Adrenal gland (tissue), 12 donors: Measurements from ENCODE around the gene CARD19. TPM values are rescaled to one million over a fixed set of nuclear protein-coding genes. Genes with fewer than 3 reads are reported as not detected.

Source experiments
- DNase-seq, 7 donors: peaks; one replicate each; pipeline ENCODE4 v3.0.0-alpha.2; 2019 to 2020
- H3K27ac ChIP-seq, 5 donors: fragments of 200-600 bp; sonication (generic) in 4 of 5; 1 replicate in 3 of 5; 2 replicates in 2 of 5; pipeline versions ENCODE4 v1.5.1 to v1.8.0; 2016 to 2020; ENCODE audit warnings: mild to moderate bottlenecking in 1 of 5
- H3K27me3 ChIP-seq: fragments of 200-600 bp; 2 replicates; pipeline ENCODE4 v1.8.0; 2021
- H3K36me3 ChIP-seq, 2 donors: fragments of 200-600 bp; replicated peaks in 1 of 2; 1 replicate in 1 of 2; 2 replicates in 1 of 2; pipeline versions ENCODE4 v1.5.1 to v1.8.0; 2018 to 2022
- H3K4me1 ChIP-seq, 2 donors: fragments of 200-600 bp; replicated peaks in 1 of 2; 1 replicate in 1 of 2; 2 replicates in 1 of 2; pipeline versions ENCODE4 v1.5.1 to v1.8.0; 2018 to 2021
- H3K4me3 ChIP-seq, 4 donors: fragments of 200-600 bp; sonication (generic) in 3 of 4; one replicate each; pipeline ENCODE4 v1.5.1; 2016 to 2018
- H3K9me3 ChIP-seq, 3 donors: fragments of 200-600 bp; sonication (generic) in 1 of 3; replicated peaks in 1 of 3; 1 replicate in 2 of 3; 2 replicates in 1 of 3; pipeline versions ENCODE4 v1.5.1 to v1.8.0; 2016 to 2021
- POLR2A ChIP-seq, 2 donors: fragments of 450-650 bp; IDR thresholded peaks; one replicate each; pipeline ENCODE4 v1.6.1; 2017; ENCODE audit warnings: antibody characterized with exemption in 2 of 2, mild to moderate bottlenecking in 2 of 2, moderate library complexity in 1 of 2
- WGBS, 4 donors: extraction: QIAGEN DNeasy Blood & Tissue Kit in 2 of 4; methylation state at CpG; one replicate each; pipeline versions ENCODE4 v1.1.5 to v1.1.7; 2013 to 2017; 5-methylcytosine and 5-hydroxymethylcytosine counted together
- intact Hi-C, 2 donors: fragments of 100-400 bp; cut with DNase I; formaldehyde crosslinking; loops; one replicate each; pipeline versions ENCODE4 v1.14.1 to v1.15.0; 2022 to 2023
- polyA plus RNA-seq, 3 donors: library from polyadenylated mRNA; stranded (reverse); fragments of 200-250 nt in 2 of 3; fragments of 350-450 nt in 1 of 3; fragmentation: Illumina TruSeq in 1 of 3; extraction: RNeasy Lipid Tissue Mini Kit (QIAGEN cat#74804) in 1 of 3; gene quantifications; one replicate each; pipeline ENCODE4 v1.2.3, GENCODE V29; 2013 to 2014
- total RNA-seq, 9 donors: library from RNA; depleted of rRNA in 4 of 9; stranded (reverse); fragments of >200 nt in 4 of 9; fragments of 120-200 nt in 1 of 9; fragmentation: NEBNext Ultra II Directional in 1 of 9; extraction: Animal tissue kit (Norgen Biotek cat#: 25700) in 1 of 9; gene quantifications; one replicate each; pipeline versions ENCODE4 v1.1.0 to v1.2.4, GENCODE V29; 2013 to 2023
- TF ChIP-seq, protein P1 (sequence below), 6 experiments: fragments of 450-650 bp in 4 of 6; fragments of 200-600 bp in 2 of 6; sonication (generic) in 1 of 6; IDR thresholded peaks; 1 replicate in 5 of 6; 2 replicates in 1 of 6; pipeline versions ENCODE4 v1.5.1 to v1.8.0; 2016 to 2021; ENCODE audit warnings: antibody characterized with exemption in 6 of 6, mild to moderate bottlenecking in 2 of 6, moderate library complexity in 1 of 6
- donor health status: healthy with polysubstance abuse.
- donor health status: Bipolar disorder and iron deficiency.
- donor health status: DM: yes; HTN: yes; CAD: no.
- donor health status: DM: no; HTN: no; CAD: no.
- donor health status: DM: no; HTN: no; CAD: no.
- donor health status: DM: yes; HTN: yes; CAD: no.

CARD19 gene
- total and polyA plus RNA-seq, 12 donors, result 10.7 to 75.0 (median 41.3) TPM

DNA sequence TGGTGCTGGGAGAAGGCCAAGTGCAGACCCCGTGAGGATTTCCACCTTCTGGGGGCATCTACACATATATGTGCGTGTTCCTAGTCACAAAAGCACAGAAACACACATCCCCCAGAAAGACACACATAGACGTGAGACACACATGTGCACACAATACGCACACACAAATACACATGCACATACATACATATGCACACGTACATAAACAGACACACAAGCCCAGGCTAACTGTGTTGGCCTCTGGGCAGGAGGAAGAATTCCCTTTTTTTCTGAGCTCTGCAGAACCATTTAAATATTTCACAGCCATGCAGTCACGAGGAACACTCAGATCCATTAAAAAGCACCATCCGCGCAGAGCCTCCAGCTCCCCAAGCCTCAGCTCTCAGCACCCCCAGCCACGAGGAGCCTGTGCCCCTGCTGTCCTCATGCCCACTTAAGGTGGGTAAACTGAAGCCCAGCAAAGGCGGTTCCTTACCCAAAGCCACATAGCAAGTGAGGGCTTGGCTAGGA lies 32.8 kb downstream of the CARD19 start:
- TF ChIP-seq, protein P1, sequence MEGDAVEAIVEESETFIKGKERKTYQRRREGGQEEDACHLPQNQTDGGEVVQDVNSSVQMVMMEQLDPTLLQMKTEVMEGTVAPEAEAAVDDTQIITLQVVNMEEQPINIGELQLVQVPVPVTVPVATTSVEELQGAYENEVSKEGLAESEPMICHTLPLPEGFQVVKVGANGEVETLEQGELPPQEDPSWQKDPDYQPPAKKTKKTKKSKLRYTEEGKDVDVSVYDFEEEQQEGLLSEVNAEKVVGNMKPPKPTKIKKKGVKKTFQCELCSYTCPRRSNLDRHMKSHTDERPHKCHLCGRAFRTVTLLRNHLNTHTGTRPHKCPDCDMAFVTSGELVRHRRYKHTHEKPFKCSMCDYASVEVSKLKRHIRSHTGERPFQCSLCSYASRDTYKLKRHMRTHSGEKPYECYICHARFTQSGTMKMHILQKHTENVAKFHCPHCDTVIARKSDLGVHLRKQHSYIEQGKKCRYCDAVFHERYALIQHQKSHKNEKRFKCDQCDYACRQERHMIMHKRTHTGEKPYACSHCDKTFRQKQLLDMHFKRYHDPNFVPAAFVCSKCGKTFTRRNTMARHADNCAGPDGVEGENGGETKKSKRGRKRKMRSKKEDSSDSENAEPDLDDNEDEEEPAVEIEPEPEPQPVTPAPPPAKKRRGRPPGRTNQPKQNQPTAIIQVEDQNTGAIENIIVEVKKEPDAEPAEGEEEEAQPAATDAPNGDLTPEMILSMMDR (IDR thresholded peaks at IDR 0.05), result no peak
- no peak for TF ChIP-seq POLR2A (IDR thresholded peaks at IDR 0.05)
- H3K4me1 ChIP-seq, result peaks cover 57 to 78% of the 10 kb centered on the region in 2 donors
- 61 to 86% (median 82%) methylated on average over 6 to 10 of the region's 10 CpGs for WGBS, 4 donors
- DNase-seq, result peak in 1 of 7 donors; percentile 10
- H3K9me3 ChIP-seq, result no peaks in the 10 kb centered on the region
- peak overlapping the region; percentile 18 to 99 (median 97) for H3K27ac ChIP-seq
- H3K4me3 ChIP-seq, result no peak overlapping the region
- intact Hi-C loops, result no loop called here
- H3K27me3 ChIP-seq, result no peaks in the 10 kb centered on the region
- peaks cover 0 to 26% of the 10 kb centered on the region in 2 donors for H3K36me3 ChIP-seq

DNA sequence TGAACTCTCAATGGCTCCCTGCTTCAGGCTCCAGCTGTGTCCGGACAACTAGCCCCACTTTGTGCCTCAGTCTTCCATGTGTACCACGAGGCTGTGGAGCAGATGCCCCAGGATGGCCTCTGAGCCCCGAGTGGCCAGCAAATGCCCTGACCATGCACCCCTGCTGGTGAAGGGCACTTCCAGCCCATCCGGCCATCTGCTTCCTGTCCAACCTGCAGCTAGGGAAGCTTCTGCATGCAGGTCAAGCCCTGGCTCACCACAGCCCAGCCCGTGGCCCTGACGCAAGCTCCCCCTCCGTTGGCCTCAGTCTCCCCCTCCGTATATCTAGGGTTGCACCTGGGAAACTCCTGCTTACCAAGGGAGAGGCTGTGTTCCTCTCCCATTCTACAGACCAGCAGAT lies 33.3 kb downstream of the CARD19 start:
- Histone ChIP-seq H3K4me1 (peaks cover 57 to 78% of the 10 kb centered on the region in 2 donors), H3K9me3 (no peaks in the 10 kb centered on the region), H3K27me3 (no peaks in the 10 kb centered on the region), H3K4me3 (no peak overlapping the region), H3K27ac (peak overlapping the region; percentile 18 to 99 (median 97)), H3K36me3 (peaks cover 0 to 21% of the 10 kb centered on the region in 2 donors)
- peak in 5 of 7 donors; percentile 57 to 82 (median 66) for DNase-seq
- TF ChIP-seq, protein P1 (IDR thresholded peaks at IDR 0.05), result no peak
- intact Hi-C loops, result no loop called here
- WGBS, 4 donors, result 27 to 53% (median 37%) methylated on average over 5 to 8 of the region's 8 CpGs

DNA sequence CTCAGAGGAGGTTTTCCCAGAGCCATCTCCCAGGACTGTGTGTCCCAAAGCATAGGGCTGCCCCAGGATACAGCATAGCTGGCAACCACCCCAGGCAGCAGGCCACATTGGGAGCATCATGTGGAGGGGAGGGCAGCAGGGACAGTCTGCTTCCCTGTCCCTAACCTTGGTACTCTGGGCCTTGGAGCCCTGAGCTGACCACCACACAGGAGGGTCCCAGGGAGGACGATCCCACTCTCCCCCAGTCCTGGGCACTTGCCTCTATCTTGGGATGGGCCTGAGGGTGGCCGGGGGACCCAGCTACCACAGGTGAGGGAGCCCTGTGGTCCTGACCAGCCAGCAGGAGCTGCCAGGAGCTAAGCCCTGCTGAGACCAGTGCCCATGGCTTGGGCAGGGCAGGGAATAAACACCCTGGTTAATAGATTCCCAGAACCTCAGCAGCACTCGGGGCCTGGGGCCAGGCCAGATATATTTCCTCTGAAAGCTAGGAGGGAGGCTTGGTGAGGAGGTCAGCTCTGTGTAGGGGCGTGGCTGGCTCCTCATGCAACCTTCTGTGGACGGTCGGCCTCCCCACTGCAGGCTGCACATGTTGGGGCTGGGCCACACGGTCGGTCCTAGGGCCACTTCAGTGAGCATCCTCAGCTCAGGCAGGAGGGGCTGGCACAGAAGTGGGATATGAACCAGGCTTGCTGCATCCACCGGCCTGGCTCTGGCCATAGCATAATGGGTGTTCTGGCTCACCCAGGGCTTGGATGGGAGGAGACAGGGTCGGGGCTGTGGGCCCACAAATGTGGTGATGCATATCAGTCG lies 33.9 kb downstream of the CARD19 start:
- DNase-seq, result peak in 6 of 7 donors; percentile 43 to 77 (median 68)
- Histone ChIP-seq H3K27me3 (no peaks in the 10 kb centered on the region), H3K4me1 (peaks cover 62 to 85% of the 10 kb centered on the region in 2 donors), H3K27ac (peak overlapping the region; percentile 18 to 99 (median 97)), H3K36me3 (peaks cover 0 to 14% of the 10 kb centered on the region in 2 donors), H3K4me3 (no peak overlapping the region), H3K9me3 (no peaks in the 10 kb centered on the region)
- intact Hi-C loops, result no loop called here
- 47 to 63% (median 58%) methylated on average over 8 to 11 of the region's 11 CpGs for WGBS, 4 donors
- peak in 1 of 2 donors; percentile 23 for TF ChIP-seq POLR2A (IDR thresholded peaks at IDR 0.05)
- TF ChIP-seq, protein P1 (IDR thresholded peaks at IDR 0.05), result no peak

DNA sequence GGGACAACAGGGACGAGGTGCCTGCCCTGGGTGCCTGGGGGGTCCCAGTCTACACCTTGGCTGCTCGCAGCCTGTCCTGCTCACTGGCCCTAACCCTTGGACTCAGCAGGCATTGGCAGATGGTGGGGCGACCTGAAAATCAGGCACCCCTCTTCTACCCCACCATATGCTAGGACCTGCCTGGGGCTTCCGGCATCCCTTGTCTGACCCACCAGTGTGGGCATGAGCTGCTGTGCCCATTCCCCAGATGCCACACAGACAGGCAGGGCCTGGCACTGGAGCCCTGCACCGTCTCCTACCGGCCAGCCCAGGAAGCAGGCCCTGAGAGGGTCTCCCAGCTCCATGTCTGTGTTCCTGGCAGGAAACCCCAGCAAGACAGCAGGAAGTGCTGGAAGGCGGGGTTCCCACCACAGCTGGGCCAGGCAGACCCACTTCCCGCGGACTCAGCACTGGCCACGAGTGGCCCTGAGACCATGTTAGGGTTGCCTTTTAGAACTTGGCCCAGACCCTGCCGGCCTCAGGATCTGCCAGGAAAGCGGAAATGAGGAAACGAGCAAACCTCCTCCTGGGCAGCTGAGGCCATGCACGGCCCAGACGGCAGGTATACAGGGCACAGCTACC lies 35.0 kb downstream of the CARD19 start:
- Histone ChIP-seq H3K4me3 (peak overlapping the region in 1 of 4 donors; percentile 87), H3K27me3 (no peaks in the 10 kb centered on the region), H3K27ac (peak overlapping the region; percentile 61 to 99 (median 97)), H3K36me3 (peaks cover 0 to 6% of the 10 kb centered on the region in 2 donors), H3K9me3 (no peaks in the 10 kb centered on the region), H3K4me1 (peaks cover 63 to 88% of the 10 kb centered on the region in 2 donors)
- DNase-seq, result peak; percentile 53 to 87 (median 72)
- WGBS, 4 donors, result 33 to 70% (median 39%) methylated on average over 3 to 15 of the region's 15 CpGs
- intact Hi-C loops, result no loop called here
- TF ChIP-seq POLR2A (IDR thresholded peaks at IDR 0.05), result peak in 1 of 2 donors; percentile 20
- TF ChIP-seq, protein P1 (IDR thresholded peaks at IDR 0.05), result peak in 2 of 6 experiments; percentile 18
